HG03039 (cell line): ENCODE results near the gene LIPT2.
"Not testable (repeated sequence)": the region's sequence is repeated elsewhere in the genome, so short reads cannot be mapped to it uniquely, and the experiment has no call there.

Experiments
- ATAC-seq: cut with Tn5 transposase; IDR thresholded peaks from one replicate; pipeline ENCODE4 v1.9.1; 2021; ENCODE audit warnings: mild to moderate bottlenecking, moderate library complexity; ENCODE audit not compliant: unreplicated experiment

The LIPT2 gene

GRCh38 chr11:74492974-74493790 lies at the start of gene LIPT2:
Gene LIPT2, minus strand, starts transcription at chr11:74493724. Its CDS starts 21 bp downstream, at chr11:74493703.
- peak; percentile 97 for ATAC-seq

DNA sequence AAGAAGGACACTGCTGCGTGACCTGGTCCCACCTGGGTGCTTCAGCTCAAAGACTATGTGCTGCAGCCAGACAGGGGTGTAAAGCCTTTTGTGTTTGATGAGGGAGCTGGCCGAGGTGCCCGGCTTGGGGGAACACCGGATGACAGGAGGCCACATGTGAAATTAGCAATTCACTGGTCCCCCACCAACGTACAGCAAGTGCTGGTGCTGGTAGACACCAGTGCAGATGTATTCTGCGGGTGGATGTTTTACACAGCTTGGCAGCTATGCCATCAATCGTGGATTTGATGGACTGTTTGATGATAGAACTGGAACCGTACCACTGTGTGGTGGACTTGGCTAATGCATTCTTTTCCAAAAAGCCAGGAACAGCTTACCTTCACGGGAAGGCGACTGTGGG lies 47.9 kb upstream of the LIPT2 start:
- ATAC-seq, result no peak

DNA sequence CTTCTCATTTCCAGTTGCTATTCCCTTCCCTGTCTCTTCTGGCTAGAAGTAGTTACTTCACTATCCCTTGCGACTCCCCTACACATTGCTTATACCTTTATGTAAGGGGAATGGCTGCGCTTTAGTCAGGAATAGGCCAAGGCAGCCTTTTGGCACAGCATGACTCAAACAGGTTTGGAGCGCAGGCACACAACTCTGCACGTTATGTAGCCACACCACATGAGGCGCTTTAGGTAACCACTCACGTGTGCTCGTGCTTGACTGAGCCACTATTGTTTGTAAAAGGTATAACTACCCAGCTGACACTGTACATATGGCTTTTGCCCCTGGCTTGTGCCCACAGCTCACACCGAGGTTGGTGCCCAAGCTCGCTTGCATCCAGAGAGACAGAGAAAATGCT lies 46.7 kb upstream of the LIPT2 start:
- no peak for ATAC-seq

GRCh38 chr11:74538680-74539079 lies 45.2 kb upstream of the LIPT2 start:
- ATAC-seq, result no peak

DNA sequence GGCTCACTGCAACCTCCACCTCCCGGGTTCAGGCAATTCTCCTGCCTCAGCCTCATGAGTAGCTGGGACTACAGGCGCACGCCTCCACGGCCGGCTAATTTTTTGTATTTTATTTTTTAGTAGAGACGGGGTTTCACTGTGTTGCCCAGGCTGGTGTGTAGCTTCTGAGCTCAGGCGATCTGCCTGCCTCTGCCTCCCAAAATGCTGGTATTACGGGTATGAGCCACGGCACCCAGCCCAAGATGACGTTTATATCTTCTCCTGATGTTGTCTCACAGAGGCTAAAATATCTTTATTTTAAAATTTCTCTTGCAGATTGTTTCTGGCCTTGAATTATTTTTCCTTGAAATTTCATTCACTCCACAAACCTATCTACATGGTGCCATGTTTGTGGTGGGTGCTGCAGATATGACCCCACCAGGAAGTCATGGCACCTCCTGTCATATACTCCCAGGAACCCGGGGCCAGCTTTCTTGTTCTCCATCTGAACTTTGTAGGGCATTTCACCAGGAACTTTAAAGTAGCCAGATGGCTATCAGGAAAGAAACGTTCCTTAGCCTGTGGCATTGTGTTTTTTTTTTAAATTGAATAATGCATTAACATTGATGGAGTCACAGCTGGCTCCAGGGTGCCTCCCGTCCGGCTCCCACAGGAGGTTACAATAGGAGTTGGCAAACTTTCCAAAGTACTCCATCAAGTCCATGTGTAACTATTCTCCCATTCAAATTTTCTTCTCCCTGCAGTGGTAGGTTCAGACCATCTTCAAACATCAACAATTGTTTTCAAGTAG lies 42.0 kb upstream of the LIPT2 start:
- ATAC-seq, result no peak

DNA sequence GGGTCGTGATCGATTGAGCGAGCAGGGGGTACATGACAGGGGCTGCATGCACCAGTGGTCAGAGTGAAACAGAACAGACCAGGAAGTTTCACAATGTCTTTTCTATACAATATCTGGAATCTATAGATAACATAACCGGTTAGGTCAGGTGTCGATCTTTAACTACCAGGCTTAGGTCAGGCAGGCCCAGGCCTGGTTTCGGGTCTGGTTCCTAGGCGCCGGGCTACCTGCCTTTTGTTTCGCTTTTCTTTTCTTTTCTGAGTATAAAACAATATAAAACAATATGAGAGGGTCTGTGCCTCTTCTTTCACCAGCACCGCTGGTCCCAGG lies 41.4 kb upstream of the LIPT2 start:
- not testable (repeated sequence) for ATAC-seq

DNA sequence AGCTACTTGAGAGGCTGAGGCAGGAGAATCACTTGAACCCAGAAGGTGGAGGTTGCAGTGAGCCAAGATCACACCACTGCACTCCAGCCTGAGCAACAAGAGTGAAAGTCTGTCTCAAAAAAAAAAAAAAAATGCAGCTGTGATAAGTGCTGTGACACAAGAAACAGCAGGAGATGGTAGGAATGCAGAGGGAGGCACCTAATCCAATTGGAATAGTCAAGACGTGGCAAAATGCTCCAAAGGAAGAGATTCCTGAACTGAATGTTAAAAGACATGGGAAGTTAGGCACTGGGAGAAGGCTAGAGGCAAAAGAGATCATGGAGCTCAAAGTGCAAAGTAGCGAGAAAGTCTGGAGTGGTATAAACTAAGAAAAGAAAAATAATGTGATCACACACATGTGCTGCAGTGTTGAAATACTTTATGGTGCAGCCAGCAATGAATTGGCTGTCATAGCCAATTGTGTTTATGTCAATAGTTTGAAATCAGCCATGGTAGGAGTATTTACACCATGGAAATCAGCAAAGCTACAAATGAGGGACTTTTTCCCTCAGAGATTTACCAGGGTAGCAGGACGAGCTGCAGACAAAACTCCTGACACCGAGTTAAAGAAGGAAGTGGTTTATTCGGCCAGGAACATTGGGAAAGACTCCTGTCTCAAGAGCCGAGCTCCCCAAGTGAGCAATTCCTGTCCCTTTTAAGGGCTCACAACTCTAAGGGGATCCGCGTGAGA lies 40.9 kb upstream of the LIPT2 start:
- no peak for ATAC-seq

- no peak for ATAC-seq
Observed at GRCh38 chr11:74533421-74533820, 39.9 kb upstream of the LIPT2 start.

DNA sequence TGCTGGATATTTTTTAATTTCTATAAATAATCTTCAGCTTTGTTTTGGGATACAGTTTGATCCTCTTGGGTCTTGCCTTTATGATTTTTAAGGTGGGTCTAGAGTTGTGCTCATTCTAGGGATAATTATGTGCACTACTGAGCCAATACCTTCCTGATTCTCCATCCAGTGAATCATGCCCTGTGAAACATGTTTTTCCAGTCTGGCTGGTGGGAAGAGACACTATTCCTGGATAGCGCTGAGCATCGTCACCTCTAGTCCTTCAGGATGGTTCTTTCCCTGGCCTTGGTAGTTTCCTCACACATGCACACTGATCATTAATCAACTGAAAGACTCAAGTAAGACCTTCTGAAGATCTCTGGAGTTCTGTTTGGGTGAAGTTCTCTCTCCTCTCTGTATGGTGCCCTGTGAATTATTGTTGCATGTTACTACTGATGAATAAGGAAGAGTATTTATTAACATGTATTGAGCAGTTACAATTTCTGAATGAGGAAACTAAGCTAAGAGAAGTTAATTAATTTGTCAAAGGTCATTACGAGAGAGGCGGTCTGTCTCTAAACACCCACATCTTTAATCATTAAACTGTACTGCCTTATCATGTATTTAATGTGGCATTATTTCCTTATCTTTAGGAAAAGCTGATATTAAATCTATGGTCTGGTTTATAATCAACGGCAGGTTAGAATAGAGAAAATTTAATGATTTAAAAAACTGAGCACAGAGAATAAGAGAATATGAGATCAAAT lies 39.1 kb upstream of the LIPT2 start:
- no peak for ATAC-seq

- no peak for ATAC-seq
Observed at GRCh38 chr11:74524978-74525377, 31.5 kb upstream of the LIPT2 start.

- no peak for ATAC-seq
Observed at GRCh38 chr11:74524501-74524900, 31.0 kb upstream of the LIPT2 start.

- no peak for ATAC-seq
Observed at GRCh38 chr11:74522776-74523175, 29.3 kb upstream of the LIPT2 start.

- ATAC-seq, result no peak
Observed at GRCh38 chr11:74521666-74522252, 28.2 kb upstream of the LIPT2 start.

DNA sequence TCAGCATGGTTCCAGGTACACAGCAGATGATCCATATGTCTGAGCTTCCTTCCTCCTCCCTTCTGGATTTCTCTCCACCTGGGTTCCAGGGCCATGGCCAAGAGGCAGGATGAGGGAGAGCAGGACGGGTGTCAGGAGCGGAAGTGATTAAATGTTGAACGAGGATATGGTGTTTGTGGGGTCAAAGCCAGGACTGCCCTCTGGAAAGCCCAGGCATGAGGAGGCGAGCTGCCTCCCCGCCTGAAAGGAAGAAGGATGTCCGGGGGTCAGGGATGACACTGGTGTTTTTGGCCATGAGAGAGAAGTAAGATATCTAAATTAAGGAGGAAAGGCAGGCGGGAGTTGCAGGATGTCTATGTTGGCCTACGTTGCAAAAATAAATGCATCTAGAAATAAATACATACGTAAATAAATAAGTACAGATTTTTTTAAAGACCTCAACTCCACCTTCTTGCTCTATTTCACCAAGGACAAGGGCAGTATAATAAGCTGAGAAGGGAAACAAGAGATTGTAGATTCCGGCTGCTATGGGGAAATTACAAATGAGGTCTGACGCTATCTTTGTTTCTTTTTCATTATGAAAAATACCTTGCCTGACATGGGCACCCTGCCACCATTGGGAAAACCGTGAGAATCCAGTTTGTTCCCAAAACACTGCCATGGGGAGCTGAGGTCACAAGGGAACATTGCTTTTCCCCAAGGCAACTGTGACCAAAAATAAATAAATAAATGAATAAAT lies 27.6 kb upstream of the LIPT2 start:
- ATAC-seq, result no peak

- ATAC-seq, result no peak
Observed at GRCh38 chr11:74520316-74520715, 26.8 kb upstream of the LIPT2 start.

DNA sequence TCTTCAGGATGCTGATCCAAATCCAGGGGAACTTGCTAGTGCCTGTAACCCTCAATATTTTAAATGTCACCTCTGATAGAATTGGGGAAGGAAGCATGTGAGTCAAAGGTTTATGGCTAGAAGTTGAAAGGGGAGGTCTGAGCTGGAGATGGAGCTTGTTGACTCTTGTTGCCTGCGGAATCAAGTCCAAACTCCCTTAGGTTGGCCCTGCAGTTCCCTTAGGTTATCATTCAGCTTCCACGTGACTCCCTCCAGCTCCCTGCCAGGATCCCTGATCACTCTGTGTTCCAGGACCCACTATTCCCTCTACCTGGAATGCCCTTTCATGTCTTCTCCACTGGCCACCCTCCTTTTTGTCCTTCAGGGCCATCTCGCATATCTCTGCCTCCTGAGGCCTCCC lies 26.2 kb upstream of the LIPT2 start:
- ATAC-seq, result no peak

GRCh38 chr11:74517592-74517991 lies 24.1 kb upstream of the LIPT2 start:
- not testable (repeated sequence) for ATAC-seq

GRCh38 chr11:74507582-74507981 lies 14.1 kb upstream of the LIPT2 start:
- ATAC-seq, result no peak

DNA sequence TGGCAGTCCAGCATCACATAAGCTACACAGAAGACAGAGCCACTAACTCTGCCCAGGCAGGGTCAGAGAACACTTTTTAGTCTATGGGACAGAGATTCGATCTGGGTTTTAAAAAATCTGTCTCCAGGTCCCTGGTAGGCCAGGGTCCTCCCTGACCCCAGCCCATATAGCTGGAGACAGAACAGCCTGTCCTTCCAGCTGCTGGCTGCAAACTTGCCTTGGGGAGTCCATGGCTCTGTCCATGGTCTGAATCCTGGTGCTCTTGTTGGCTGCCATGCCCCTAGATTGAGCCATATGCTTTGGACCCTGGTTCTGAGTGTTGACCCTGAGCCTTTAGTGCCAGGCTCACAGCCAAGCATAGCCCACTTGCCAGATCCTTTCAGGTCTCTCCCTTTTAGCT lies 13.3 kb upstream of the LIPT2 start:
- ATAC-seq, result no peak

- ATAC-seq, result no peak
Observed at GRCh38 chr11:74505911-74506310, 12.4 kb upstream of the LIPT2 start.
